ENCODE measurements around the gene CEP112. TPM values are rescaled to one million over a fixed set of nuclear protein-coding genes. Genes with fewer than 3 reads are reported as not detected.

The CEP112 gene
- total and polyA plus RNA-seq, 4 donors: 1.1 to 4.9 (median 1.4) TPM

DNA sequence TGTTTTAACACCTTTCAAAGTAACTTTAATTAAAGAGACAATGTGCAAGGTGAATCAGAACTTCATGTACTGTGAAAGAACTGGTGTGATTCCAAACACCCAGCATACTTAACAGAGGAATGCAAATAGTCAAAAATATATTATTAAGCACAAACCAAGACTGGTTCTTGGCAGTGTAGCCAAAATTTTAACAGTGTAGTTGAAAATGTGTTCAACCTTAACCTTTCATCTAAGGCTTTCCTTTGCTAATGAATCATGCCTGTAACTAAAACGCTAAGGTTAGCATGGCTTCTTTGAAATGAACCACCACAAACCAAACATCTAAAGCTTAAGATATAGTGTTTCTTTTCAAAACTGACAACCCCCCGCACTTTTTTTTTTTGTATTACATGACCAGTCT is 484.2 kb downstream of the CEP112 start:
- H3K36me3 ChIP-seq (ENCODE audit: control insufficient read depth in 4 of 4, insufficient read depth in 3 of 4, low read depth in 1 of 4, low read length in 3 of 4): no peaks in the 10 kb centered on the region
- no peaks in the 10 kb centered on the region for H3K9me3 ChIP-seq (ENCODE audit: control insufficient read depth in 4 of 4, low read length in 3 of 4)
- TF ChIP-seq HNF4G (IDR thresholded peaks at IDR 0.05) (no peak), TAF1 (conservative IDR thresholded peaks at IDR 0.05) (no peak), GABPA (IDR thresholded peaks at IDR 0.05 in 1 of 2, conservative IDR thresholded peaks at IDR 0.05 in 1 of 2) (no peak), FOXA2 (IDR thresholded peaks at IDR 0.05) (no peak), EGR1 (IDR thresholded peaks at IDR 0.05; ENCODE audit: low read depth in 2 of 2) (no peak), RXRA (IDR thresholded peaks at IDR 0.05) (no peak), SP1 (IDR thresholded peaks at IDR 0.05) (no peak), RAD21 (IDR thresholded peaks at IDR 0.05) (no peak), FOXA1 (IDR thresholded peaks at IDR 0.05) (no peak), NR2F2 (IDR thresholded peaks at IDR 0.05) (no peak), JUND (IDR thresholded peaks at IDR 0.05) (no peak), HNF4A (conservative IDR thresholded peaks at IDR 0.05) (no peak), YY1 (IDR thresholded peaks at IDR 0.05) (no peak)
- TF ChIP-seq, protein P1, sequence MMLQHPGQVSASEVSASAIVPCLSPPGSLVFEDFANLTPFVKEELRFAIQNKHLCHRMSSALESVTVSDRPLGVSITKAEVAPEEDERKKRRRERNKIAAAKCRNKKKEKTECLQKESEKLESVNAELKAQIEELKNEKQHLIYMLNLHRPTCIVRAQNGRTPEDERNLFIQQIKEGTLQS (IDR thresholded peaks at IDR 0.05): no peak
- TF ChIP-seq, protein P2, sequence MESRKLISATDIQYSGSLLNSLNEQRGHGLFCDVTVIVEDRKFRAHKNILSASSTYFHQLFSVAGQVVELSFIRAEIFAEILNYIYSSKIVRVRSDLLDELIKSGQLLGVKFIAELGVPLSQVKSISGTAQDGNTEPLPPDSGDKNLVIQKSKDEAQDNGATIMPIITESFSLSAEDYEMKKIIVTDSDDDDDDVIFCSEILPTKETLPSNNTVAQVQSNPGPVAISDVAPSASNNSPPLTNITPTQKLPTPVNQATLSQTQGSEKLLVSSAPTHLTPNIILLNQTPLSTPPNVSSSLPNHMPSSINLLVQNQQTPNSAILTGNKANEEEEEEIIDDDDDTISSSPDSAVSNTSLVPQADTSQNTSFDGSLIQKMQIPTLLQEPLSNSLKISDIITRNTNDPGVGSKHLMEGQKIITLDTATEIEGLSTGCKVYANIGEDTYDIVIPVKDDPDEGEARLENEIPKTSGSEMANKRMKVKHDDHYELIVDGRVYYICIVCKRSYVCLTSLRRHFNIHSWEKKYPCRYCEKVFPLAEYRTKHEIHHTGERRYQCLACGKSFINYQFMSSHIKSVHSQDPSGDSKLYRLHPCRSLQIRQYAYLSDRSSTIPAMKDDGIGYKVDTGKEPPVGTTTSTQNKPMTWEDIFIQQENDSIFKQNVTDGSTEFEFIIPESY (IDR thresholded peaks at IDR 0.05): no peak
- TF ChIP-seq, protein P3, sequence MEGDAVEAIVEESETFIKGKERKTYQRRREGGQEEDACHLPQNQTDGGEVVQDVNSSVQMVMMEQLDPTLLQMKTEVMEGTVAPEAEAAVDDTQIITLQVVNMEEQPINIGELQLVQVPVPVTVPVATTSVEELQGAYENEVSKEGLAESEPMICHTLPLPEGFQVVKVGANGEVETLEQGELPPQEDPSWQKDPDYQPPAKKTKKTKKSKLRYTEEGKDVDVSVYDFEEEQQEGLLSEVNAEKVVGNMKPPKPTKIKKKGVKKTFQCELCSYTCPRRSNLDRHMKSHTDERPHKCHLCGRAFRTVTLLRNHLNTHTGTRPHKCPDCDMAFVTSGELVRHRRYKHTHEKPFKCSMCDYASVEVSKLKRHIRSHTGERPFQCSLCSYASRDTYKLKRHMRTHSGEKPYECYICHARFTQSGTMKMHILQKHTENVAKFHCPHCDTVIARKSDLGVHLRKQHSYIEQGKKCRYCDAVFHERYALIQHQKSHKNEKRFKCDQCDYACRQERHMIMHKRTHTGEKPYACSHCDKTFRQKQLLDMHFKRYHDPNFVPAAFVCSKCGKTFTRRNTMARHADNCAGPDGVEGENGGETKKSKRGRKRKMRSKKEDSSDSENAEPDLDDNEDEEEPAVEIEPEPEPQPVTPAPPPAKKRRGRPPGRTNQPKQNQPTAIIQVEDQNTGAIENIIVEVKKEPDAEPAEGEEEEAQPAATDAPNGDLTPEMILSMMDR (IDR thresholded peaks at IDR 0.05; ENCODE audit: low read depth, low read length, missing input control): no peak
- TF ChIP-seq, protein P4, sequence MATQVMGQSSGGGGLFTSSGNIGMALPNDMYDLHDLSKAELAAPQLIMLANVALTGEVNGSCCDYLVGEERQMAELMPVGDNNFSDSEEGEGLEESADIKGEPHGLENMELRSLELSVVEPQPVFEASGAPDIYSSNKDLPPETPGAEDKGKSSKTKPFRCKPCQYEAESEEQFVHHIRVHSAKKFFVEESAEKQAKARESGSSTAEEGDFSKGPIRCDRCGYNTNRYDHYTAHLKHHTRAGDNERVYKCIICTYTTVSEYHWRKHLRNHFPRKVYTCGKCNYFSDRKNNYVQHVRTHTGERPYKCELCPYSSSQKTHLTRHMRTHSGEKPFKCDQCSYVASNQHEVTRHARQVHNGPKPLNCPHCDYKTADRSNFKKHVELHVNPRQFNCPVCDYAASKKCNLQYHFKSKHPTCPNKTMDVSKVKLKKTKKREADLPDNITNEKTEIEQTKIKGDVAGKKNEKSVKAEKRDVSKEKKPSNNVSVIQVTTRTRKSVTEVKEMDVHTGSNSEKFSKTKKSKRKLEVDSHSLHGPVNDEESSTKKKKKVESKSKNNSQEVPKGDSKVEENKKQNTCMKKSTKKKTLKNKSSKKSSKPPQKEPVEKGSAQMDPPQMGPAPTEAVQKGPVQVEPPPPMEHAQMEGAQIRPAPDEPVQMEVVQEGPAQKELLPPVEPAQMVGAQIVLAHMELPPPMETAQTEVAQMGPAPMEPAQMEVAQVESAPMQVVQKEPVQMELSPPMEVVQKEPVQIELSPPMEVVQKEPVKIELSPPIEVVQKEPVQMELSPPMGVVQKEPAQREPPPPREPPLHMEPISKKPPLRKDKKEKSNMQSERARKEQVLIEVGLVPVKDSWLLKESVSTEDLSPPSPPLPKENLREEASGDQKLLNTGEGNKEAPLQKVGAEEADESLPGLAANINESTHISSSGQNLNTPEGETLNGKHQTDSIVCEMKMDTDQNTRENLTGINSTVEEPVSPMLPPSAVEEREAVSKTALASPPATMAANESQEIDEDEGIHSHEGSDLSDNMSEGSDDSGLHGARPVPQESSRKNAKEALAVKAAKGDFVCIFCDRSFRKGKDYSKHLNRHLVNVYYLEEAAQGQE (IDR thresholded peaks at IDR 0.05): no peak
- TF ChIP-seq, protein P5, sequence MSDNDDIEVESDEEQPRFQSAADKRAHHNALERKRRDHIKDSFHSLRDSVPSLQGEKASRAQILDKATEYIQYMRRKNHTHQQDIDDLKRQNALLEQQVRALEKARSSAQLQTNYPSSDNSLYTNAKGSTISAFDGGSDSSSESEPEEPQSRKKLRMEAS (IDR thresholded peaks at IDR 0.05): no peak
- no peaks in the 10 kb centered on the region for H3K27me3 ChIP-seq (ENCODE audit: control insufficient read depth in 4 of 4, insufficient read depth in 4 of 4, low read length in 3 of 4)
- no peak overlapping the region for H3K27ac ChIP-seq (ENCODE audit: low read depth in 1 of 2, low read length in 2 of 2)
- 72% methylated on average over 2 of the region's 2 CpGs for WGBS
- no peaks in the 10 kb centered on the region for H3K4me1 ChIP-seq (ENCODE audit: control insufficient read depth in 4 of 4, insufficient read depth in 4 of 4, low read length in 3 of 4)
- no peak overlapping the region for H3K4me3 ChIP-seq (ENCODE audit: low read depth in 1 of 3, low read length in 3 of 3)
- no peak for DNase-seq (ENCODE audit: low spot score)
- H3K9ac ChIP-seq (ENCODE audit: low read depth in 1 of 2, low read length in 2 of 2): no peak overlapping the region

All from liver (tissue), 9 donors.